Cardiac muscle cell (in vitro differentiated cells and primary cell): ENCODE data around the gene KRTAP9-7. TPM values are rescaled to one million over a fixed set of nuclear protein-coding genes. Genes with fewer than 3 reads are reported as not detected.

Source experiments
- DNase-seq, 2 donors: peaks; one replicate each; pipeline versions ENCODE4 v3.0.0 to v3.0.0-alpha.2; 2010 to 2017; ENCODE audit warnings: low read depth in 1 of 2, low spot score in 1 of 2
- H3K27ac ChIP-seq: fragments of 200-600 bp; sonication (generic); 2 replicates; pipeline ENCODE4 v1.5.1; 2016
- H3K27me3 ChIP-seq: fragments of 200-600 bp; sonication (generic); 2 replicates; pipeline ENCODE4 v1.6.0; 2016; ENCODE audit warnings: control low read depth
- H3K36me3 ChIP-seq: fragments of 200-600 bp; sonication (generic); 2 replicates; pipeline ENCODE4 v1.5.1; 2016; ENCODE audit warnings: control low read depth
- H3K4me1 ChIP-seq: fragments of 200-600 bp; sonication (generic); 2 replicates; pipeline ENCODE4 v1.8.1; 2017; ENCODE audit warnings: low read depth, mild to moderate bottlenecking, mixed run types
- H3K4me3 ChIP-seq: fragments of 200-600 bp; sonication (generic); 2 replicates; pipeline ENCODE4 v1.5.1; 2016; ENCODE audit warnings: mild to moderate bottlenecking
- H3K9me3 ChIP-seq: fragments of 200-600 bp; sonication (generic); 2 replicates; pipeline ENCODE4 v1.5.1; 2017; ENCODE audit warnings: low read depth, mild to moderate bottlenecking, control low read depth
- CTCF ChIP-seq: IDR thresholded peaks from 2 replicates; pipeline ENCODE4 v1.5.1; 2012; ENCODE audit warnings: low read depth, mild to moderate bottlenecking, low read length
- polyA plus RNA-seq: library from polyadenylated mRNA; unstranded; fragments of >200 nt; fragmentation: Nextera tagmentation; extraction: Ambion mirVana; gene quantifications from 2 replicates; pipeline ENCODE4 v1.2.1, GENCODE V29; 2016
- total RNA-seq: library from RNA; depleted of rRNA; stranded (reverse); fragments of >200 nt; gene quantifications from 2 replicates; pipeline ENCODE4 v1.2.3, GENCODE V29; 2016

The KRTAP9-7 gene
- total and polyA plus RNA-seq, 2 experiments from 2014 or later: not detected

- H3K4me3 ChIP-seq: no peak overlapping the region
- peaks cover 7% of the 10 kb centered on the region for H3K27me3 ChIP-seq
- no peaks in the 10 kb centered on the region for H3K36me3 ChIP-seq
- no peak overlapping the region for H3K27ac ChIP-seq
- H3K9me3 ChIP-seq: no peaks in the 10 kb centered on the region
- H3K4me1 ChIP-seq: no peaks in the 10 kb centered on the region
- no peak for TF ChIP-seq CTCF
- DNase-seq: no peak
These were observed 2.9 kb downstream of the KRTAP9-7 start for GRCh38 chr17:41278176-41278955.

- no peaks in the 10 kb centered on the region for H3K27me3 ChIP-seq
- H3K27ac ChIP-seq: no peak overlapping the region
- no peaks in the 10 kb centered on the region for H3K9me3 ChIP-seq
- no peak for TF ChIP-seq CTCF
- no peaks in the 10 kb centered on the region for H3K36me3 ChIP-seq
- H3K4me3 ChIP-seq: no peak overlapping the region
- no peak for DNase-seq
- H3K4me1 ChIP-seq: no peaks in the 10 kb centered on the region
These were observed 8.5 kb downstream of the KRTAP9-7 start for GRCh38 chr17:41284043-41284442.

- no peak for DNase-seq
- H3K9me3 ChIP-seq: no peaks in the 10 kb centered on the region
- H3K27ac ChIP-seq: no peak overlapping the region
- H3K4me1 ChIP-seq: no peaks in the 10 kb centered on the region
- no peaks in the 10 kb centered on the region for H3K27me3 ChIP-seq
- H3K36me3 ChIP-seq: no peaks in the 10 kb centered on the region
- H3K4me3 ChIP-seq: no peak overlapping the region
- TF ChIP-seq CTCF: no peak
These were observed 9.0 kb downstream of the KRTAP9-7 start for GRCh38 chr17:41284546-41284945.

- DNase-seq: no peak
- TF ChIP-seq CTCF: no peak
- Histone ChIP-seq H3K36me3 (no peaks in the 10 kb centered on the region), H3K27ac (no peak overlapping the region), H3K27me3 (no peaks in the 10 kb centered on the region), H3K4me3 (no peak overlapping the region), H3K4me1 (no peaks in the 10 kb centered on the region), H3K9me3 (no peaks in the 10 kb centered on the region)
These were observed 11.6 kb downstream of the KRTAP9-7 start for GRCh38 chr17:41287050-41287449.

GRCh38 chr17:41294016-41294415, 18.5 kb downstream of the KRTAP9-7 start:
- no peaks in the 10 kb centered on the region for H3K27me3 ChIP-seq
- no peak for DNase-seq
- no peaks in the 10 kb centered on the region for H3K36me3 ChIP-seq
- no peaks in the 10 kb centered on the region for H3K9me3 ChIP-seq
- H3K4me3 ChIP-seq: no peak overlapping the region
- TF ChIP-seq CTCF: no peak
- H3K27ac ChIP-seq: no peak overlapping the region
- H3K4me1 ChIP-seq: no peaks in the 10 kb centered on the region

GRCh38 chr17:41296846-41297245, 21.3 kb downstream of the KRTAP9-7 start:
- Histone ChIP-seq H3K27ac (no peak overlapping the region), H3K36me3 (no peaks in the 10 kb centered on the region), H3K9me3 (no peaks in the 10 kb centered on the region), H3K27me3 (no peaks in the 10 kb centered on the region), H3K4me3 (no peak overlapping the region), H3K4me1 (no peaks in the 10 kb centered on the region)
- no peak for TF ChIP-seq CTCF
- no peak for DNase-seq
